ENCODE data around the gene MYO18A. TPM values are rescaled to one million over a fixed set of nuclear protein-coding genes. Genes with fewer than 3 reads are reported as not detected.
A peak's percentile ranks its signal among the peaks of the same experiment; 100 is the strongest.

MYO18A gene
- total and polyA plus RNA-seq, 11 donors, result 83.5 to 340 (median 300) TPM

DNA sequence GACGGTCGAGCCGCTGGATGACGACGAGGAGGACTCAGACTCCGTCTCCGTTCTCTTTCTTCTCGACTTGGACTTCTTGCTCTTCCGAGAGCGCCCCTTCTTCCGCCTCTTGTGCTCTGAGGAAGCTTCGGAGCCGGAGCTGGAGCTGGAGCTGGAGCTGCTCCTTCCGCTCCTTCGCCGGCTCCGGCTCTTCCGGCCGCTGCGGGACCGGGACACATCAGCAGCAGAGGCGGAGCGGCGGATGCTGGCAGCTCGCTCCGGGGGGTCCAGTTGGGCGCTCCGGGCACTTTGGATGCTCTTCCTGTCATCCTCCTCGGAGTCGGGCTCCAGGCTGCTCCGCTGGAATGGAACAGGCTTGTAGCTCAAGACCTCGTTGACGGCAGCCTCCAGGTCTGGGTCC, 100.3 kb downstream of the MYO18A start:
- H3K4me3 ChIP-seq, result no peak overlapping the region
- H3K27me3 ChIP-seq, result no peaks in the 10 kb centered on the region
- H3K4me1 ChIP-seq, result peaks cover 0 to 27% (median 7%) of the 10 kb centered on the region in 12 donors
- ATAC-seq, result no peak
- H3K27ac ChIP-seq, result no peak overlapping the region
- H3K36me3 ChIP-seq, result peaks cover 0 to 92% (median 76%) of the 10 kb centered on the region in 9 donors
- H3K9me3 ChIP-seq, result no peaks in the 10 kb centered on the region
- no peak for TF ChIP-seq POLR2A (IDR thresholded peaks at IDR 0.05)
- TF ChIP-seq, protein P1, sequence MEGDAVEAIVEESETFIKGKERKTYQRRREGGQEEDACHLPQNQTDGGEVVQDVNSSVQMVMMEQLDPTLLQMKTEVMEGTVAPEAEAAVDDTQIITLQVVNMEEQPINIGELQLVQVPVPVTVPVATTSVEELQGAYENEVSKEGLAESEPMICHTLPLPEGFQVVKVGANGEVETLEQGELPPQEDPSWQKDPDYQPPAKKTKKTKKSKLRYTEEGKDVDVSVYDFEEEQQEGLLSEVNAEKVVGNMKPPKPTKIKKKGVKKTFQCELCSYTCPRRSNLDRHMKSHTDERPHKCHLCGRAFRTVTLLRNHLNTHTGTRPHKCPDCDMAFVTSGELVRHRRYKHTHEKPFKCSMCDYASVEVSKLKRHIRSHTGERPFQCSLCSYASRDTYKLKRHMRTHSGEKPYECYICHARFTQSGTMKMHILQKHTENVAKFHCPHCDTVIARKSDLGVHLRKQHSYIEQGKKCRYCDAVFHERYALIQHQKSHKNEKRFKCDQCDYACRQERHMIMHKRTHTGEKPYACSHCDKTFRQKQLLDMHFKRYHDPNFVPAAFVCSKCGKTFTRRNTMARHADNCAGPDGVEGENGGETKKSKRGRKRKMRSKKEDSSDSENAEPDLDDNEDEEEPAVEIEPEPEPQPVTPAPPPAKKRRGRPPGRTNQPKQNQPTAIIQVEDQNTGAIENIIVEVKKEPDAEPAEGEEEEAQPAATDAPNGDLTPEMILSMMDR (IDR thresholded peaks at IDR 0.05), result no peak
- DNase-seq, result no peak
- intact Hi-C loops (cut with DNase I), result loop anchor here in 1 of 10 donors (5.0 kb wide), 1 partner anchor 32 kb away; no protein-coding TSS in a partner anchor
- WGBS, 4 donors, result 91 to 93% (median 93%) methylated on average over 26 to 33 of the region's 33 CpGs

GRCh38 chr17:29079433-29079832, 100.8 kb downstream of the MYO18A start:
- WGBS, 4 donors, result 85 to 97% (median 92%) methylated on average over 15 to 16 of the region's 16 CpGs
- ATAC-seq (no peak), DNase-seq (no peak)
- H3K27ac ChIP-seq, result peak overlapping the region in 2 of 12 donors; percentile 22 to 38
- H3K27me3 ChIP-seq, result no peaks in the 10 kb centered on the region
- intact Hi-C loops (cut with DNase I), result loop anchor here in 1 of 10 donors (5.0 kb wide), 1 partner anchor 33 kb away; no protein-coding TSS in a partner anchor
- no peak for TF ChIP-seq POLR2A (IDR thresholded peaks at IDR 0.05)
- TF ChIP-seq, protein P1 (IDR thresholded peaks at IDR 0.05), result no peak
- peaks cover 0 to 32% (median 8%) of the 10 kb centered on the region in 12 donors for H3K4me1 ChIP-seq
- peaks cover 0 to 90% (median 71%) of the 10 kb centered on the region in 9 donors for H3K36me3 ChIP-seq
- H3K9me3 ChIP-seq, result no peaks in the 10 kb centered on the region
- H3K4me3 ChIP-seq, result no peak overlapping the region

- WGBS, 4 donors, result 64 to 78% (median 77%) methylated on average over 7 to 9 of the region's 9 CpGs
- H3K27ac ChIP-seq, result peak overlapping the region in 3 of 12 donors; percentile 0 to 38 (median 22)
- no peaks in the 10 kb centered on the region for H3K9me3 ChIP-seq
- peak in 2 of 5 donors; percentile 55 to 71 for DNase-seq
- H3K36me3 ChIP-seq, result peaks cover 0 to 80% (median 61%) of the 10 kb centered on the region in 9 donors
- peaks cover 0 to 38% (median 12%) of the 10 kb centered on the region in 12 donors for H3K4me1 ChIP-seq
- TF ChIP-seq, protein P1 (IDR thresholded peaks at IDR 0.05), result no peak
- no peak for TF ChIP-seq POLR2A (IDR thresholded peaks at IDR 0.05)
- intact Hi-C loops (cut with DNase I), result loop anchor here in 1 of 10 donors (5.0 kb wide), 1 partner anchor 34 kb away; no protein-coding TSS in a partner anchor
- H3K27me3 ChIP-seq, result no peaks in the 10 kb centered on the region
- peak in 3 of 4 donors; percentile 18 to 70 (median 54) for ATAC-seq
- no peak overlapping the region for H3K4me3 ChIP-seq
Observed at GRCh38 chr17:29078183-29079045, 101.8 kb downstream of the MYO18A start.

DNA sequence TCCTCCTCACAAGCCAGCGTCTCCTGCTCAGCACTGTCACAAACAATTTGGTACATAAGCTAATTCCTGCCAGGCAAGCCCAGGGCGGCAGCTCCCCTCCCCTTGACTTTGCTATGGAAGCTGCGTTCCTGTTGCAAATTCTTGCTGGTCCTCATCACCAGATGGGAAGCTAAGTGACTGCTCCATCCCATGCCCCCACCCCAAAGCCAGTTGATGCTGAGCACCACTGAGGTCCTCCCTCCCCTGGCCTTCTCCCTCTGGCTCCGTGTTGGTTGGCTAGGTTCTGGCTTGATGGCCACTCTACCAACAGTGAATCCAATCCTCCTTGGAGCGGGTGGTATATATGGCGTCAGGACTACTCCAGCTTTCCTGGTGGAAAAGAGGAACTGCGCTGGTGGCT, 102.9 kb downstream of the MYO18A start:
- ATAC-seq, result no peak
- Histone ChIP-seq H3K9me3 (no peaks in the 10 kb centered on the region), H3K27ac (no peak overlapping the region), H3K4me1 (peaks cover 0 to 38% (median 12%) of the 10 kb centered on the region in 12 donors), H3K4me3 (no peak overlapping the region), H3K36me3 (peaks cover 0 to 71% (median 56%) of the 10 kb centered on the region in 9 donors), H3K27me3 (no peaks in the 10 kb centered on the region)
- WGBS, 4 donors, result 92 to 96% (median 93%) methylated on average over 6 to 7 of the region's 7 CpGs
- intact Hi-C loops (cut with DNase I), result loop anchor here in 1 of 10 donors (5.0 kb wide), 1 partner anchor 35 kb away; no protein-coding TSS in a partner anchor
- TF ChIP-seq, protein P1 (IDR thresholded peaks at IDR 0.05), result no peak
- TF ChIP-seq POLR2A (IDR thresholded peaks at IDR 0.05), result no peak
- no peak for DNase-seq
